ENCODE results near the gene ADAT3.
"Not testable (repeated sequence)": the region's sequence is repeated elsewhere in the genome, so short reads cannot be mapped to it uniquely, and the experiment has no call there.

Gene ADAT3

GRCh38 chr19:1882786-1883692 lies 22.2 kb upstream of the ADAT3 start:
- DNase-seq (ENCODE audit: low spot score): no peak

- no peak for DNase-seq (ENCODE audit: low spot score)
These were observed 21.4 kb upstream of the ADAT3 start for GRCh38 chr19:1883784-1884183.

GRCh38 chr19:1884291-1884718 lies 20.9 kb upstream of the ADAT3 start:
- no peak for DNase-seq (ENCODE audit: low spot score)

- peak; percentile 57 for DNase-seq (ENCODE audit: low spot score)
These were observed 20.4 kb upstream of the ADAT3 start for GRCh38 chr19:1884719-1885334.

- peak; percentile 95 for DNase-seq (ENCODE audit: low spot score)
These were observed 19.6 kb upstream of the ADAT3 start, which contains the start of gene ABHD17A for GRCh38 chr19:1885398-1886119. Gene ABHD17A, minus strand, starts transcription at chr19:1885496. Its CDS starts 3,930 bp downstream, at chr19:1881566.

- DNase-seq (ENCODE audit: low spot score): not testable (repeated sequence)
These were observed 18.8 kb upstream of the ADAT3 start for GRCh38 chr19:1886360-1886759.

GRCh38 chr19:1888385-1888784 lies 16.8 kb upstream of the ADAT3 start:
- no peak for DNase-seq (ENCODE audit: low spot score)

GRCh38 chr19:1889907-1890306 lies 15.3 kb upstream of the ADAT3 start:
- DNase-seq (ENCODE audit: low spot score): no peak

GRCh38 chr19:1893791-1894190 lies 11.4 kb upstream of the ADAT3 start:
- no peak for DNase-seq (ENCODE audit: low spot score)

GRCh38 chr19:1896508-1896907 lies 8.7 kb upstream of the ADAT3 start:
- DNase-seq (ENCODE audit: low spot score): no peak

GRCh38 chr19:1901940-1902404 lies 3.2 kb upstream of the ADAT3 start:
- no peak for DNase-seq (ENCODE audit: low spot score)

GRCh38 chr19:1902923-1903322 lies 2.3 kb upstream of the ADAT3 start:
- no peak for DNase-seq (ENCODE audit: low spot score)

- no peak for DNase-seq (ENCODE audit: low spot score)
These were observed 414 bp upstream of the ADAT3 start for GRCh38 chr19:1904860-1905109.

GRCh38 chr19:1905863-1906375 lies 720 bp downstream of the ADAT3 start:
- no peak for DNase-seq (ENCODE audit: low spot score)

GRCh38 chr19:1906985-1907562 lies 1.9 kb downstream of the ADAT3 start:
- no peak for DNase-seq (ENCODE audit: low spot score)

- no peak for DNase-seq (ENCODE audit: low spot score)
These were observed 2.6 kb downstream of the ADAT3 start for GRCh38 chr19:1907563-1908363.

- DNase-seq (ENCODE audit: low spot score): no peak
These were observed 3.1 kb downstream of the ADAT3 start for GRCh38 chr19:1908364-1908678.

- no peak for DNase-seq (ENCODE audit: low spot score)
These were observed 4.5 kb downstream of the ADAT3 start for GRCh38 chr19:1909761-1910080.

- DNase-seq (ENCODE audit: low spot score): no peak
These were observed 5.0 kb downstream of the ADAT3 start for GRCh38 chr19:1910177-1910576.

GRCh38 chr19:1911098-1911497 lies 5.9 kb downstream of the ADAT3 start:
- DNase-seq (ENCODE audit: low spot score): no peak

- no peak for DNase-seq (ENCODE audit: low spot score)
These were observed 6.8 kb downstream of the ADAT3 start for GRCh38 chr19:1911995-1912394.

Measured in HuH-7.5 (cell line).